HEK293T (cell line): Measurements from ENCODE around the gene ARAF.

Source experiments
- CTCF ChIA-PET: fragments of 350-600 bp; formaldehyde crosslinking; extraction: SDS; loops from one replicate; lab custom pipeline; 2021; ENCODE audit warnings: antibody characterized with exemption, inconsistent platforms; lab: Yijun Ruan, JAX
- POLR2A ChIA-PET: fragments of 350-600 bp; formaldehyde crosslinking; extraction: SDS; loops from one replicate; lab custom pipeline; 2020; ENCODE audit warnings: antibody characterized with exemption, inconsistent platforms; lab: Yijun Ruan, JAX
- DNase-seq: peaks from one replicate; pipeline ENCODE4 v3.0.0; 2012; ENCODE audit warnings: mixed read lengths; ENCODE audit errors: extremely low spot score
- ARNT ChIP-seq: fragments of 450-650 bp; IDR thresholded peaks from 2 replicates; pipeline ENCODE4 v1.6.1; 2017; ENCODE audit warnings: mild to moderate bottlenecking
- BHLHE40 ChIP-seq: fragments of 450-650 bp; IDR thresholded peaks from 2 replicates; pipeline ENCODE4 v1.6.1; 2016; ENCODE audit warnings: mild to moderate bottlenecking, moderate library complexity, borderline replicate concordance
- CTBP1 ChIP-seq: fragments of 450-650 bp; IDR thresholded peaks from 2 replicates; pipeline ENCODE4 v1.6.1; 2016; ENCODE audit warnings: borderline replicate concordance
- ELF4 ChIP-seq: fragments of 450-650 bp; IDR thresholded peaks from 2 replicates; pipeline ENCODE4 v1.6.1; 2017; ENCODE audit warnings: antibody characterized with exemption
- FOXA1 ChIP-seq: fragments of 450-650 bp; IDR thresholded peaks from 2 replicates; pipeline ENCODE4 v1.6.1; 2016; ENCODE audit warnings: mild to moderate bottlenecking
- FOXK2 ChIP-seq: fragments of 450-650 bp; IDR thresholded peaks from 2 replicates; pipeline ENCODE4 v1.6.1; 2016; ENCODE audit warnings: mild to moderate bottlenecking
- FOXM1 ChIP-seq: fragments of 450-650 bp; IDR thresholded peaks from 2 replicates; pipeline ENCODE4 v1.6.1; 2017; ENCODE audit warnings: mild to moderate bottlenecking, borderline replicate concordance
- HDGF ChIP-seq: fragments of 450-650 bp; IDR thresholded peaks from 2 replicates; pipeline ENCODE4 v1.6.1; 2017; ENCODE audit warnings: antibody characterized with exemption, borderline replicate concordance
- L3MBTL2 ChIP-seq: fragments of 450-650 bp; conservative IDR thresholded peaks from 2 replicates; pipeline ENCODE4 v1.6.1; 2016; ENCODE audit warnings: mild to moderate bottlenecking
- LEF1 ChIP-seq: fragments of 450-650 bp; IDR thresholded peaks from 2 replicates; pipeline ENCODE4 v1.6.1; 2017; ENCODE audit warnings: mild to moderate bottlenecking, borderline replicate concordance
- NFRKB ChIP-seq: fragments of 450-650 bp; IDR thresholded peaks from 2 replicates; pipeline ENCODE4 v1.6.1; 2016; ENCODE audit warnings: mild to moderate bottlenecking, moderate library complexity
- PKNOX1 ChIP-seq: fragments of 450-650 bp; IDR thresholded peaks from 2 replicates; pipeline ENCODE4 v1.6.1; 2016
- SP1 ChIP-seq: fragments of 450-650 bp; IDR thresholded peaks from 2 replicates; pipeline ENCODE4 v1.6.1; 2017
- SUZ12 ChIP-seq: fragments of 450-650 bp; IDR thresholded peaks from 2 replicates; pipeline ENCODE4 v1.6.1; 2016; ENCODE audit warnings: mild to moderate bottlenecking
- TARDBP ChIP-seq: fragments of 450-650 bp; IDR thresholded peaks from 2 replicates; pipeline ENCODE4 v1.6.1; 2016
- ZNF384 ChIP-seq: fragments of 450-650 bp; IDR thresholded peaks from 2 replicates; pipeline ENCODE4 v1.6.1; 2016

ARAF gene

GRCh38 chrX:47587906-47588735, 27.1 kb downstream of the ARAF start:
- CTCF ChIA-PET, result no interaction called here
- POLR2A ChIA-PET, result no interaction called here
- no peak for DNase-seq
- no peak for TF ChIP-seq HDGF
- TF ChIP-seq SUZ12, result no peak
- no peak for TF ChIP-seq PKNOX1
- TF ChIP-seq FOXK2, result no peak
- no peak for TF ChIP-seq FOXA1

- CTCF ChIA-PET, result no interaction called here
- DNase-seq, result no peak
- POLR2A ChIA-PET, result interaction anchor here (1.2 kb wide), 1 partner anchor 9 kb away, joined by 3 read pairs; the partner anchor contains the start of gene TIMP1
- TF ChIP-seq BHLHE40 (no peak), SP1 (no peak), LEF1 (no peak), SUZ12 (no peak), L3MBTL2 (no peak), TARDBP (no peak), CTBP1 (no peak), ARNT (no peak), NFRKB (no peak), FOXK2 (no peak), PKNOX1 (no peak), FOXA1 (no peak), HDGF (no peak), ELF4 (no peak), FOXM1 (no peak), ZNF384 (no peak)
These were observed 30.0 kb downstream of the ARAF start for GRCh38 chrX:47590984-47591383.

DNA sequence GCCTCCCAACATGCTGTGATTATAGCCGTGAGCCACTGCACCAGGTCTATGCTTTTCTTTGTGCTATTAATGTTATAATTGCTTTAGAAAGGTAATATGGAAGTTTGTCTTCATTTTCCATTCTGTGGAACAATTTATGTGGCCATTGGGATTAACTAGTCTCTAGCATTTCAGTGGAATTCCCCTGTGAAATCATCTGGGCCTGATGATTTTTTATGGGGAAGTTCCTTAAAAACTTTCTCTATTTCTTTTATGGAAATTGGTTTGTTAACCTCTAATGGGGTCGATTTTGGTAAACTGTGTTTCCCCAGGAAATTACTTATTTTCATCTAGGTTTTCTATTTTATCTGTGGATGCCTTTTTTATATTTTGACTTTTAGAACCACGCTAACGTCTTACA, 32.5 kb downstream of the ARAF start:
- CTCF ChIA-PET, result interaction anchor here (0.9 kb wide), 1 partner anchor 88 kb away, joined by 3 read pairs; no protein-coding TSS in a partner anchor
- no peak for DNase-seq
- POLR2A ChIA-PET, result no interaction called here

DNA sequence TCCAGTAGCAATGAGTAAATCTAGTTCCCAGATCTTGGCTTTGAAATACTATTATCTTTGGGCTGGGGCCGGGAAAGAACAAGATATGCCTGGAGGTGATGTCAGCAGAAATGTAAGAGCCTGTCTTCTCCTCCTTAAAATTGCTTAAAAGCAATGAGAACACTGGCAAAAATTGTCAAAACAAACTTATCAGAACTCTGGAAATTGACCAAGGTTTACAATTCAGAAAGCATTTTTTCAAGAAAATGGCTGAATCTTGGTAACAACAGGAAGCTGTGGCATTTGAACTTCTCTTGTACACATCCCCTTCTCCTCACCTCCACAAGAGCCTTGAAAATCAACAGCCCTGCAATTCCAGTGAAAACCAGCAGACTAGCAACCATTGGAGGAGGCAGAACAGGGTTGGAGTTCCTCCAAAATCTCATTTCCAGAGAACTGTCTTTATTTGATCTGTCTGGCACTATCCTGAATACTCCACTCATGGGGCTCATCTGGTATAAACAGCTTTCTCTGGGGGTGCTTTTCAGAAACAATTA, 34.8 kb downstream of the ARAF start:
- ChIA-PET CTCF (no interaction called here), POLR2A (no interaction called here)
- TF ChIP-seq SP1 (no peak), NFRKB (no peak), FOXA1 (no peak), PKNOX1 (no peak), FOXK2 (no peak), FOXM1 (no peak), LEF1 (no peak), CTBP1 (no peak), L3MBTL2 (no peak), BHLHE40 (no peak), HDGF (no peak), ZNF384 (no peak), ELF4 (no peak), SUZ12 (no peak), ARNT (no peak)
- no peak for DNase-seq

More for the DNA sequence above, 32.5 kb downstream of the ARAF start:
- TF ChIP-seq NFRKB (no peak), FOXK2 (no peak), TARDBP (no peak), BHLHE40 (no peak), LEF1 (no peak), HDGF (no peak), FOXM1 (no peak), SP1 (no peak), ZNF384 (no peak), SUZ12 (no peak), ELF4 (no peak), PKNOX1 (no peak), FOXA1 (no peak), ARNT (no peak), CTBP1 (no peak), L3MBTL2 (no peak)

DNA sequence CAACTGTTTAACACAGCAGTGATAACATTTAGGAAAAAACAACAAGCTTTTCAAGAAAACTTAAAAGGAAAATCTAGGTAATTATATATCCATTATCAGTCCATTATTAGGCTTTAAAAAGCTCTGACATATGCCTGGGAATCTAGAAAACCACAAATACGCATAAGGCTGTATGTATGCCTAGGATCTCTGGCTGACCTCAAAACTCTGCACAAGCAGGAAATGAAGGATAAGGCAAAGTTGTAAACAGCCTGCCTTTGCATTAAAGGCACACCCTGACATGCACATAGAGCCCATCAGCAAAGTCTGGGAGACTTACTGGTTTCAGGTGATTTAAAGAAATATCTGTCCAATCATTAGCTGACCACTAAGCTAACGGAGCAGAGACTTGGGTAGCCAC, 35.3 kb downstream of the ARAF start:
- no peak for DNase-seq
- ChIA-PET CTCF (no interaction called here), POLR2A (no interaction called here)
- no peak for TF ChIP-seq SP1
- TF ChIP-seq SUZ12, result no peak
- no peak for TF ChIP-seq BHLHE40
- no peak for TF ChIP-seq ARNT
